Mesendoderm (in vitro differentiated cells): ENCODE results near the gene GBE1.
A peak's percentile ranks its signal among the peaks of the same experiment; 100 is the strongest.

Experiments used
- DNase-seq: peaks from one replicate; pipeline ENCODE4 v3.0.0; 2013
- H2AK5ac ChIP-seq: 2 replicates; pipeline ENCODE4 v1.6.1; 2013; ENCODE audit warnings: low read length, inconsistent platforms
- H2BK120ac ChIP-seq: 2 replicates; pipeline ENCODE4 v1.6.1; 2013; ENCODE audit warnings: low read depth, mild to moderate bottlenecking, low read length, moderate library complexity, mixed read lengths
- H2BK15ac ChIP-seq: replicated peaks from 2 replicates; pipeline ENCODE4 v1.6.1; 2013; ENCODE audit warnings: low read depth, mild to moderate bottlenecking, moderate library complexity
- H2BK5ac ChIP-seq: 2 replicates; pipeline ENCODE4 v1.6.1; 2013; ENCODE audit warnings: low read length, inconsistent platforms
- H3K18ac ChIP-seq: 2 replicates; pipeline ENCODE4 v1.6.1; 2013; ENCODE audit warnings: mild to moderate bottlenecking, low read length, mixed read lengths
- H3K23ac ChIP-seq: one replicate; pipeline ENCODE4 v1.6.1; 2013; ENCODE audit warnings: low read length
- H3K27ac ChIP-seq: 2 replicates; pipeline ENCODE4 v1.5.1; 2013; ENCODE audit warnings: low read depth, mild to moderate bottlenecking, inconsistent platforms, low read length, moderate library complexity
- H3K27me3 ChIP-seq: 2 replicates; pipeline ENCODE4 v1.6.1; 2013; ENCODE audit warnings: low read length, control low read depth, mild to moderate bottlenecking, inconsistent platforms; ENCODE audit not compliant: insufficient read depth, poor library complexity
- H3K36me3 ChIP-seq: 2 replicates; pipeline ENCODE4 v1.6.1; 2013; ENCODE audit warnings: low read length, inconsistent platforms; ENCODE audit not compliant: control insufficient read depth, insufficient read depth
- H3K4ac ChIP-seq: one replicate; pipeline ENCODE4 v1.6.1; 2013; ENCODE audit warnings: low read depth, mild to moderate bottlenecking, low read length, moderate library complexity
- H3K4me1 ChIP-seq: 2 replicates; pipeline ENCODE4 v1.6.1; 2013; ENCODE audit warnings: low read depth, low read length, inconsistent platforms; ENCODE audit not compliant: control insufficient read depth
- H3K4me2 ChIP-seq: 2 replicates; pipeline ENCODE4 v1.6.1; 2013; ENCODE audit warnings: low read length
- H3K4me3 ChIP-seq: 2 replicates; pipeline ENCODE4 v1.5.1; 2013; ENCODE audit warnings: mild to moderate bottlenecking, low read length
- H3K56ac ChIP-seq: one replicate; pipeline ENCODE4 v1.6.1; 2013; ENCODE audit warnings: low read length
- H3K79me1 ChIP-seq: 2 replicates; pipeline ENCODE4 v1.6.1; 2013; ENCODE audit warnings: low read length, inconsistent platforms
- H3K79me2 ChIP-seq: 2 replicates; pipeline ENCODE4 v1.6.1; 2013; ENCODE audit warnings: mild to moderate bottlenecking, low read length; ENCODE audit not compliant: control insufficient read depth, insufficient read depth
- H3K9ac ChIP-seq: 2 replicates; pipeline ENCODE4 v1.6.1; 2013; ENCODE audit warnings: low read length, inconsistent platforms
- H4K5ac ChIP-seq: one replicate; pipeline ENCODE4 v1.6.1; 2013; ENCODE audit warnings: low read length
- H4K8ac ChIP-seq: one replicate; pipeline ENCODE4 v1.6.1; 2013; ENCODE audit warnings: low read depth, mild to moderate bottlenecking, control low read depth, low read length, moderate library complexity
- WGBS: extraction: QIAGEN DNeasy Blood & Tissue Kit; methylation state at CpG from one replicate; pipeline ENCODE4 v1.1.7; 2013; ENCODE audit warnings: low lambda C conversion rate, missing lambda C conversion rate; ENCODE audit not compliant: insufficient coverage; ENCODE audit errors: extremely low coverage; 5-methylcytosine and 5-hydroxymethylcytosine counted together

The GBE1 gene

DNA sequence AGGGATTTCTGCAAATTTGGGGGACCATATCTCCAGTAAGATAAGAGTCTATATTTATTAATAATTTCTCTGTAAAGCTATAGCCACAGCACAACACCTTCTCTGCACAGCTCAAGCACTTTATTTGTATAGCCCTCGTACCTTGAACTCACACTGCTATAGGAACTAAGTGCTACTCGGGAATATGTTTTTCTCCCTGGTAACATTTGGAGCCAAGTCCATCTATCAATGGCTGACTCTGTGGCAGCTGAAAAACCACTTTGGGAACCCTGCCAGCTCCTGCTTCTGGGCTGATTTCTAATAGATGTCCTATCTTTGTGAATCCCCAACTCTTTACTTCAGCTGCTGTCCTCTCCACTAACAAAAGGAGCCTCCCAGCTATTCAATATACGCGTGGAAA, 298.5 kb downstream of the GBE1 start:
- no CpG with 5 or more reads among the region's 4 CpGs for WGBS
- no peak overlapping the region for H2AK5ac ChIP-seq
- H3K56ac ChIP-seq: no peak overlapping the region
- no peak overlapping the region for H2BK5ac ChIP-seq
- no peak for DNase-seq
- H3K23ac ChIP-seq: no peak overlapping the region
- H4K8ac ChIP-seq: no peak overlapping the region
- no peak overlapping the region for H3K4me2 ChIP-seq
- H3K27me3 ChIP-seq: no peaks in the 10 kb centered on the region
- H2BK15ac ChIP-seq: no peak overlapping the region
- H3K27ac ChIP-seq: no peak overlapping the region
- H3K4me1 ChIP-seq: no peaks in the 10 kb centered on the region
- no peak overlapping the region for H3K9ac ChIP-seq
- H3K18ac ChIP-seq: no peak overlapping the region
- no peaks in the 10 kb centered on the region for H3K79me1 ChIP-seq
- H3K36me3 ChIP-seq: no peaks in the 10 kb centered on the region
- H3K4me3 ChIP-seq: no peak overlapping the region
- H2BK120ac ChIP-seq: no peak overlapping the region
- H3K4ac ChIP-seq: no peak overlapping the region
- H3K79me2 ChIP-seq: no peaks in the 10 kb centered on the region
- H4K5ac ChIP-seq: no peak overlapping the region

- DNase-seq: no peak
- Histone ChIP-seq H3K4ac (no peak overlapping the region), H2BK5ac (no peak overlapping the region), H3K4me2 (no peak overlapping the region), H3K36me3 (no peaks in the 10 kb centered on the region), H3K4me1 (no peaks in the 10 kb centered on the region), H2BK15ac (no peak overlapping the region), H4K5ac (no peak overlapping the region), H4K8ac (no peak overlapping the region), H3K9ac (no peak overlapping the region), H3K18ac (no peak overlapping the region), H3K27ac (no peak overlapping the region), H3K27me3 (no peaks in the 10 kb centered on the region), H3K79me2 (no peaks in the 10 kb centered on the region), H3K23ac (no peak overlapping the region), H2BK120ac (no peak overlapping the region), H3K56ac (no peak overlapping the region), H3K4me3 (no peak overlapping the region), H3K79me1 (no peaks in the 10 kb centered on the region), H2AK5ac (no peak overlapping the region)
These were observed 301.7 kb downstream of the GBE1 start for GRCh38 chr3:81459733-81460132.

GRCh38 chr3:81452418-81452817, 309.0 kb downstream of the GBE1 start:
- H3K4me3 ChIP-seq: no peak overlapping the region
- H3K27ac ChIP-seq: no peak overlapping the region
- H3K27me3 ChIP-seq: no peaks in the 10 kb centered on the region
- H3K9ac ChIP-seq: no peak overlapping the region
- no peaks in the 10 kb centered on the region for H3K79me1 ChIP-seq
- H4K5ac ChIP-seq: no peak overlapping the region
- H2BK5ac ChIP-seq: no peak overlapping the region
- H2AK5ac ChIP-seq: no peak overlapping the region
- H3K4ac ChIP-seq: no peak overlapping the region
- H2BK15ac ChIP-seq: no peak overlapping the region
- no peak overlapping the region for H2BK120ac ChIP-seq
- H3K4me1 ChIP-seq: no peaks in the 10 kb centered on the region
- no peaks in the 10 kb centered on the region for H3K36me3 ChIP-seq
- no peaks in the 10 kb centered on the region for H3K79me2 ChIP-seq
- peak; percentile 2 for DNase-seq
- H4K8ac ChIP-seq: no peak overlapping the region
- H3K56ac ChIP-seq: no peak overlapping the region
- no peak overlapping the region for H3K4me2 ChIP-seq
- H3K18ac ChIP-seq: no peak overlapping the region
- H3K23ac ChIP-seq: no peak overlapping the region

GRCh38 chr3:81451611-81452010, 309.8 kb downstream of the GBE1 start:
- Histone ChIP-seq H2BK5ac (no peak overlapping the region), H3K79me2 (no peaks in the 10 kb centered on the region), H3K4me2 (no peak overlapping the region), H3K4me1 (no peaks in the 10 kb centered on the region), H4K8ac (no peak overlapping the region), H3K4ac (no peak overlapping the region), H3K27me3 (no peaks in the 10 kb centered on the region), H3K27ac (no peak overlapping the region), H3K18ac (peak overlapping the region; percentile 28), H2AK5ac (no peak overlapping the region), H2BK15ac (no peak overlapping the region), H2BK120ac (no peak overlapping the region), H3K79me1 (no peaks in the 10 kb centered on the region), H4K5ac (no peak overlapping the region), H3K36me3 (no peaks in the 10 kb centered on the region), H3K9ac (no peak overlapping the region), H3K4me3 (no peak overlapping the region), H3K56ac (no peak overlapping the region), H3K23ac (no peak overlapping the region)
- peak; percentile 2 for DNase-seq

- no peaks in the 10 kb centered on the region for H3K36me3 ChIP-seq
- no peak for DNase-seq
- H3K4me3 ChIP-seq: no peak overlapping the region
- no peak overlapping the region for H2BK5ac ChIP-seq
- H3K4ac ChIP-seq: no peak overlapping the region
- H2BK15ac ChIP-seq: no peak overlapping the region
- no peak overlapping the region for H3K23ac ChIP-seq
- no peak overlapping the region for H4K5ac ChIP-seq
- H3K79me1 ChIP-seq: no peaks in the 10 kb centered on the region
- H2BK120ac ChIP-seq: no peak overlapping the region
- no peak overlapping the region for H3K9ac ChIP-seq
- no peak overlapping the region for H4K8ac ChIP-seq
- H3K27me3 ChIP-seq: no peaks in the 10 kb centered on the region
- no peaks in the 10 kb centered on the region for H3K4me1 ChIP-seq
- no peak overlapping the region for H3K18ac ChIP-seq
- no peaks in the 10 kb centered on the region for H3K79me2 ChIP-seq
- H3K27ac ChIP-seq: no peak overlapping the region
- H2AK5ac ChIP-seq: no peak overlapping the region
- no CpG with 5 or more reads among the region's 2 CpGs for WGBS
- no peak overlapping the region for H3K56ac ChIP-seq
- H3K4me2 ChIP-seq: no peak overlapping the region
These were observed 310.3 kb downstream of the GBE1 start for GRCh38 chr3:81451140-81451539.

GRCh38 chr3:81446806-81447205, 314.6 kb downstream of the GBE1 start:
- H3K4me3 ChIP-seq: no peak overlapping the region
- no peak overlapping the region for H2BK120ac ChIP-seq
- H3K23ac ChIP-seq: no peak overlapping the region
- H3K4ac ChIP-seq: no peak overlapping the region
- no peaks in the 10 kb centered on the region for H3K79me2 ChIP-seq
- H3K27ac ChIP-seq: no peak overlapping the region
- no peaks in the 10 kb centered on the region for H3K36me3 ChIP-seq
- H3K9ac ChIP-seq: no peak overlapping the region
- H3K18ac ChIP-seq: no peak overlapping the region
- WGBS: no CpG with 5 or more reads among the region's 1 CpG
- no peaks in the 10 kb centered on the region for H3K27me3 ChIP-seq
- no peak for DNase-seq
- H3K4me1 ChIP-seq: no peaks in the 10 kb centered on the region
- H3K56ac ChIP-seq: no peak overlapping the region
- H2BK5ac ChIP-seq: no peak overlapping the region
- H2AK5ac ChIP-seq: no peak overlapping the region
- no peak overlapping the region for H4K5ac ChIP-seq
- no peaks in the 10 kb centered on the region for H3K79me1 ChIP-seq
- no peak overlapping the region for H4K8ac ChIP-seq
- H3K4me2 ChIP-seq: no peak overlapping the region
- H2BK15ac ChIP-seq: no peak overlapping the region
